Limb (tissue), 2 donors: ENCODE data around the gene SMIM3.
"Not testable (repeated sequence)": the region's sequence is repeated elsewhere in the genome, so short reads cannot be mapped to it uniquely, and the experiment has no call there.

Source experiments
- DNase-seq, 2 donors: peaks; one replicate each; pipeline ENCODE4 v3.0.0-alpha.2; 2016; ENCODE audit errors: extremely low spot score in 2 of 2

The SMIM3 gene

GRCh38 chr5:150778517-150779396 is at the start of gene SMIM3:
Gene SMIM3 (plus strand): TSS chr5:150778757. CDS start chr5:150795441, 16,684 bp downstream.
- peak in 1 of 2 donors; percentile 81 for DNase-seq

GRCh38 chr5:150729859-150730258 is 48.7 kb upstream of the SMIM3 start:
- DNase-seq, result no peak

- DNase-seq, result no peak
These were observed 46.8 kb upstream of the SMIM3 start for GRCh38 chr5:150731669-150732242.

GRCh38 chr5:150734579-150735384 is 43.8 kb upstream of the SMIM3 start:
- no peak for DNase-seq

GRCh38 chr5:150738862-150739261 is 39.7 kb upstream of the SMIM3 start:
- DNase-seq, result no peak

GRCh38 chr5:150740992-150741391 is 37.6 kb upstream of the SMIM3 start:
- DNase-seq, result no peak

GRCh38 chr5:150742455-150743141 is 36.0 kb upstream of the SMIM3 start:
- not testable (repeated sequence) for DNase-seq

GRCh38 chr5:150743142-150743488 is 35.4 kb upstream of the SMIM3 start:
- not testable (repeated sequence) for DNase-seq

- no peak for DNase-seq
These were observed 28.1 kb upstream of the SMIM3 start for GRCh38 chr5:150750469-150750868.

GRCh38 chr5:150751096-150751891 is 27.3 kb upstream of the SMIM3 start:
- DNase-seq, result no peak

GRCh38 chr5:150753463-150753862 is 25.1 kb upstream of the SMIM3 start:
- no peak for DNase-seq

- DNase-seq, result no peak
These were observed 24.7 kb upstream of the SMIM3 start for GRCh38 chr5:150753863-150754262.

GRCh38 chr5:150757087-150757649 is 21.4 kb upstream of the SMIM3 start:
- no peak for DNase-seq

- DNase-seq, result no peak
These were observed 20.4 kb upstream of the SMIM3 start for GRCh38 chr5:150758203-150758530.

- DNase-seq, result peak; percentile 96 to 99
These were observed 19.8 kb upstream of the SMIM3 start, which contains the start of gene DCTN4 for GRCh38 chr5:150758531-150759333. Gene DCTN4 (minus strand): TSS chr5:150759017. CDS start chr5:150758993, 24 bp downstream.

- DNase-seq, result no peak
These were observed 19.3 kb upstream of the SMIM3 start for GRCh38 chr5:150759334-150759583.

GRCh38 chr5:150762211-150762610 is 16.3 kb upstream of the SMIM3 start:
- no peak for DNase-seq

GRCh38 chr5:150763023-150763769 is 15.4 kb upstream of the SMIM3 start:
- DNase-seq, result no peak

GRCh38 chr5:150764530-150764929 is 14.0 kb upstream of the SMIM3 start:
- DNase-seq, result no peak
